T-helper 1 cell treated with Interleukin-12 subunit alpha and Interleukin-12 subunit beta and Interleukin-4 antibody, amounts not matched to agents 30 ng/mL and 1 ng/mL, for 36 hours (primary cell): Measurements from ENCODE around the gene CLASRP. TPM values are rescaled to one million over a fixed set of nuclear protein-coding genes. Genes with fewer than 3 reads are reported as not detected.
"Not testable (repeated sequence)": the region's sequence is repeated elsewhere in the genome, so short reads cannot be mapped to it uniquely, and the experiment has no call there.

Experiments
- intact Hi-C: fragments of 100-400 bp; cut with micrococcal nuclease; formaldehyde crosslinking; loops from one replicate; pipeline ENCODE4 v1.15.1; 2024
- total RNA-seq: library from RNA; stranded (reverse); gene quantifications from 2 replicates; pipeline ENCODE4 v1.2.3, GENCODE V29; 2022

Gene CLASRP
- total RNA-seq, result 84.7 and 99.9 TPM in 2 replicates

GRCh38 chr19:45038931-45039893 lies at the start of gene CLASRP:
Gene CLASRP (plus strand): TSS chr19:45039045. CDS start chr19:45040213, 1,168 bp downstream.
- intact Hi-C loops, result loop anchor here (1.0 to 2.0 kb wide), 11 partner anchors 20 to 1370 kb away; partner anchors contain the start of genes BLOC1S3, CLPTM1, MARK4 and TOMM40

DNA sequence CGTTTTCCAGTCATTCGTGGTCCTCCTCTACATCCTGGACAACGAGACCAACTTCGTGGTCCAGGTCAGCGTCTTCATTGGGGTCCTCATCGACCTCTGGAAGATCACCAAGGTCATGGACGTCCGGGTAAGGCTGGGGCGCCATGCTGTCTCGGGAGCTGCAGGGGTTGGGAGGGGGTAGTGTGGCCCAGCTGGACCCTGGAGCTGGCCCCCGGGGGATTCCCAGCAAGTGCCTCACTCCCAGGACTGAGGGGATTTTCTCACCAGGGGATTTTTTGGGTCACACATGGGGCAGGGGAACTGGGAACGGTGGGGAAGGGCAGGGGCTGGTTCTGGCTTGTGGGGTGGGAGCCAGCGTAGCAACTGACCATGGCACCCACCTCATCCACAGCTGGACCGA lies 48.4 kb upstream of the CLASRP start:
- intact Hi-C loops, result no loop called here

DNA sequence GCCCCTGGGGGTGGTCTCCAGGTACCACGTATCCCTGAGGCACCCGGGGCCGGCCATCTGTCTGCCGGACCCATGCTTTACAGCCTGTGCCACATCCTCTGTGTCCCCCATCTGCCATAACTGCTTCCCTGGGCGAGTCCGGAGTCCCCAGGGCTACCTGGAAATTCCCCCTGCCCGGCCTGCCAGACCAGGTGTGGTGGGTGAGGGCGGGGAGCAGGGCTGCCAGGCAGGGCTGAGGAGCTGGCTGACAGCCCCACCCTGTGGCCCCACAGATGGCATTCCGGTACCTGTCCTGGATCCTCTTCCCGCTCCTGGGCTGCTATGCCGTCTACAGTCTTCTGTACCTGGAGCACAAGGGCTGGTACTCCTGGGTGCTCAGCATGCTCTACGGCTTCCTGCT lies 47.9 kb upstream of the CLASRP start:
- intact Hi-C loops, result no loop called here

DNA sequence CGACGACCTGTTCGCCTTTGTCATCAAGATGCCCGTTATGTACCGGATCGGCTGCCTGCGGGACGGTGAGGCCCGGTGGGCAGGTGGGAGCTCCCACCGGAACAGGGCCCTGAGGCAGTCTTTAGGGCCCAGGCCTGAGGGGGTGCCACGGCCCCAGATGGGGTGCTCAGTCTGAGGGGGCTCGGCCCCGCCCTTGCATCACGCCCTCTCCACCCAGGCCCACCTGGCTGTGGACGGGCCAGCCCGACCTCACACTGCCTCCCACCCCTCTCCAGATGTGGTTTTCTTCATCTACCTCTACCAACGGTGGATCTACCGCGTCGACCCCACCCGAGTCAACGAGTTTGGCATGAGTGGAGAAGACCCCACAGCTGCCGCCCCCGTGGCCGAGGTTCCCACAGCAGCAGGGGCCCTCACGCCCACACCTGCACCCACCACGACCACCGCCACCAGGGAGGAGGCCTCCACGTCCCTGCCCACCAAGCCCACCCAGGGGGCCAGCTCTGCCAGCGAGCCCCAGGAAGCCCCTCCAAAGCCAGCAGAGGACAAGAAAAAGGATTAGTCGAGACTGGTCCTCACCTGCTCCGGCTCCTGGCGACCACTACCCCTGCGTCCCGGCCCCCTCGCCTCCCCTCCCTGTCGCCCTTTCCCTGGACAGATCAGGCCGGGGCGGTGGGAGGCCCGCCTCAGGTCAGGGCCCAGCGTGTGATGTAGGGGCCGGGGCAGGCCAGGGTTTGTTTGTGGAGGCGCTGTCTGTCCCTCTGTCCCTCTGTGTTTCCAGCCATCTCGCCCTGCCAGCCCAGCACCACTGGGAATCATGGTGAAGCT lies 46.3 kb upstream of the CLASRP start:
- intact Hi-C loops, result no loop called here

DNA sequence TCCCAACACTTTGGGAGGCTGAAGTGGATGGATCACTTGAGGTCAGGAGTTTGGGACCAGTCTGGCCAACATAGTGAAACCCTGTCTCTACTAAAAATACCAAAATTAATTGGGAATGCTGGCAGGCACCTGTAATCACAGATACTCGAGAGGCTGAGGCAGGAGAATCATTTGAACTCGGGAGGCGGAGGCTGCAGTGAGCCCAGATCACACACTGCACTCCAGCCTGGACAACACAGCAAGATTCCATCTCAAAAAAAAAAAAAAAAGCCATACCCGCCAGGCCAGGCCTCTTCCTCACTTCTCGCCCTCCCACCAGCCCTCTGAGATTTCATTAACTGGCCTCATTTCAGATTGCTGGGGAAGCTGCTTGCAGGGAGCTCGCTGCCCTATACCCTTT lies 45.3 kb upstream of the CLASRP start:
- intact Hi-C loops, result no loop called here

DNA sequence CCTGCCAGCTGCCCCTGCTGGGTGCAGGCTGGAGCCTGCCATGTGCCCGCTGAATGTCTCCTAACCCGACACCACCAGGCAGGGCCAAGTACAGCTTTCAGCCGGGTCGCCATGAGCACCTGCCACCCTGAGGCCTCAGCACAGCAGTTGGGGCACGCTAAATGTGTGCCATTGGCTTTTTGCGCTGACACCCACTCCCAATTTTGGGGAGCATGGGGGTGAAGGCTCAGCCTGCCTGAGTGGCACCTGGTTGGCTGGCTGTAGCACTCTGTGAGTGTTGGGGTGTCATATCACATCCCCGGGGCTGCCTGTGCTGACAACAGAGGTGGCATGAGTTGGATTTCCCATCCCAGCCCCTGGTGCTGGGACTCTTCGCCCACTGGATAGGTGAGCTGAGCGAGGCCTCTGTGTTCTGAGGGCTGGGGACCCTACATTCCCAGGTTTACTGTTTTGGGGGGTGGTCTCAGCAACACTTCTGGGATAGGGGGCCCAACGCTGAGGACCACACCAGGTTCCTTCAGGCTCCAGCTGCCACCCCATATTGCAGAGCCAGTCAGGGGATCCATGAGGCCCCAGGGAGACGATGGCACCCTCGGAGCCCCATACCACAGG lies 44.8 kb upstream of the CLASRP start:
- intact Hi-C loops, result no loop called here

DNA sequence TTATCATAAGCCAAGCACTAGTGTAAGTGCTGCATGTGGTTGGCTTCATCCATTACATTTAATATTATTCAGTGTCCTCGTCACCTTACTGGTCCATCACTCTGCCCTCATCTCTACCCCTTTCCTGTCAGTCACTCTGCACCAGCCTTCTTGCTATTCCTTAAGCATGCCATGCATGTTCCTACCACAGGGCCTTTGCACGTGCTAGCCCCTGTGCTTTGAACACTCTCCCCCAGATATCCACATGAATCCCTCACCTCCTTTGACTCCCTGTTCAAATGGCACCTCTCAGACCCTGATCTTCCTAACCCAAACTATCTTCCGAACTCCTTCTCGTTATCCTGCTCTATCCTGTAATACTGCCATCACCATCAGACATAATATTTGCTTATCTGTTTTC lies 40.8 kb upstream of the CLASRP start:
- intact Hi-C loops, result no loop called here

DNA sequence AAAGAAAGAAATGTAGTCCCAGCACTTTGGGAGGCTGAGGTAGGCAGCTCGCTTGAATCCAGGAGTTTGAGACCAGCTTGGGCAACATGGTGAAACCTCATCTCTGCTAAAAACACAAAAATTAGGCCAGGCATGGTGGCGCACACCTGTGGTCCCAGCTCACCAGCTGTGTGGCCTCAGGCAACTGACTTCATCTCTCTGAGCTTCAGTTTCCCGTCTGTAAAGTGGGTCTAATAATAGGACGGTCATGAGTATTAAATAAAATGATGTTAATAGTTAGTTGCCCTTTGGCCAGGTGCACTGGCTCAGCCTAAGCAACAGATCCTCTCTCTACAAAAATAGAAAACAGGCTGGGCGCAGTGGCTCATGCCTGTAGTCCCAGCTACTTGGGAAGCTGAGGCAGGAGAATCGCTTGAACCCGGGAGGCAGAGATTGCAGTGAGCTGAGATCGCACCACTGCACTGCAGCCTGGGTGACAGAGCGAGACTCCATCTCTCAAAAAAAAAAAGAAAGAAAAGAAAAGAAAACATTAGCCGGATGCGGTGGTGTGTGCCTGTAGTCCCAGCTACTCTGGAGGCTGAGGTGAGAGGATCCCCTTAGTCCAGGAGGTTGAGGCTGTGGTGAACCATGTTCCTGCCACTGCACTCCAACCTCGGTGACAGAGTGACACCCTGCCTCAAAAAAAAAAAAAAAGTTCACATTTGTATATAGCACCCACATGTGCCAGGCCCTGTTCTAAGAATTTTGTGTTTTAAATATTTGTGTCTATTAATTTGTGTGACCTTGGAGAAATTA lies 39.5 kb upstream of the CLASRP start:
- intact Hi-C loops, result not testable (repeated sequence)

DNA sequence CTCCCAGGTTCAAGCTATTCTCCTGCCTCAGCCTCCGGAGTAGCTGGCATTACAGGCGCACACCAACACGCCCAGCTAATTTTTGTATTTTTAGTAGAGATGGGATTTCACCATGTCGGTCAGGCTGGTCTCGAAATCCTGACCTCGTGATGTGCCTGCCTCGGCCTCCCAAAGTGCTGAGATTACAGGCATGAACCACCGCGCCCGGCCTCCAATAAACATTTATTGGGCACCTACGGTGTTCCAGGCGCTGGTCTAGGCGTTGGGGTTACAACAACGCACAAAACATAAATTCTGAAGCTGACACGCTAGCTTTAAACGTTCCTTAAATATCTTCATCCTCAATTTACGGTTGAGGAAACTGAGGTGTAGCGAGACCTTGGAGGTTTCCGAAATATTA lies 38.2 kb upstream of the CLASRP start:
- intact Hi-C loops, result loop anchor here (5.0 kb wide), 3 partner anchors 77 to 407 kb away; partner anchors contain the start of genes GEMIN7, POLR1G, PPP1R13L and ZNF296

GRCh38 chr19:45001087-45001739 lies 37.6 kb upstream of the CLASRP start, which contains the start of gene RELB:
Gene RELB (plus strand): TSS chr19:45001464. CDS start chr19:45001580, 116 bp downstream.
- intact Hi-C loops, result loop anchor here (5.0 kb wide), 3 partner anchors 76 to 406 kb away; partner anchors contain the start of genes GEMIN7, POLR1G, PPP1R13L and ZNF296

GRCh38 chr19:45003485-45003884 lies 35.4 kb upstream of the CLASRP start:
- intact Hi-C loops, result loop anchor here (5.0 kb wide), 3 partner anchors 74 to 404 kb away; partner anchors contain the start of genes GEMIN7, POLR1G, PPP1R13L and ZNF296

DNA sequence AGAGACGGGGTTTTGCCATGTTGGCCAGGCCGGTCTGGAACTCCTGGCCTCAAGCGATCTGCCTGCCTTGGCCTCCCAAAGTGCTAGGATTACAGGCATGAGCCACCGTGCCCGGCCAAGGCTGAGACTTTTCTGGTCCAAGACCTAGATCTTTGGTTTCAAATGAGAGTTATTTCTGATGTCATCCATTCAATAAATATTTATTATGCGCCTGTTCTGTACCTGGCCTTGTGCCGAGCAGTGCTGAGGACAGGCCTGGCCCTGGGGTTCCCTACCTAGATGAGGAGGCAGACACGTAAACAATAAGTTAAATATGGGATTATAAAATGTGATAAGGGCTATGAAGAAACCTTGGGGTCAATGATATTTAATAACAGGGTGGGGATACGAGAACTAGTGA lies 33.1 kb upstream of the CLASRP start:
- intact Hi-C loops, result no loop called here

GRCh38 chr19:45008552-45008951 lies 30.3 kb upstream of the CLASRP start:
- intact Hi-C loops, result no loop called here

GRCh38 chr19:45009625-45010255 lies 29.1 kb upstream of the CLASRP start:
- intact Hi-C loops, result no loop called here

DNA sequence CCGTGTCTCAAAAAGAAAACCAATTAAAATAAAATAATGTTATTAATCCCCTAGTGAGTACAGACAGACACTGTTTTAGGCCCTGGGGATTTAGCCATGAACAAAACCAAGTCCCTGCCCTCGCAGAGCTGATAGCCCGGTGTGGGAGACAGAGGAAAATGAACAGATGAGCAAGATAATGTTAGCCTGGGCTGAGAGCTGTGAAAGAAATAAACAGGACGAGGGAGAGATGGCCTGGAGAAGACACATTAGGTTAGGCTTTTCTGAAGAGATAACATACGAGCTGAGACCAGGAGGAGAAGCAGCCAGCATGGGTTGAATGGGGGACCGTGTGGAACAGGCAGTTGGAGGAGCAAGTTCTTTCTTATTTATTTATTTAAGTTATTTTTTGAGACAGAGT lies 28.5 kb upstream of the CLASRP start:
- intact Hi-C loops, result no loop called here

DNA sequence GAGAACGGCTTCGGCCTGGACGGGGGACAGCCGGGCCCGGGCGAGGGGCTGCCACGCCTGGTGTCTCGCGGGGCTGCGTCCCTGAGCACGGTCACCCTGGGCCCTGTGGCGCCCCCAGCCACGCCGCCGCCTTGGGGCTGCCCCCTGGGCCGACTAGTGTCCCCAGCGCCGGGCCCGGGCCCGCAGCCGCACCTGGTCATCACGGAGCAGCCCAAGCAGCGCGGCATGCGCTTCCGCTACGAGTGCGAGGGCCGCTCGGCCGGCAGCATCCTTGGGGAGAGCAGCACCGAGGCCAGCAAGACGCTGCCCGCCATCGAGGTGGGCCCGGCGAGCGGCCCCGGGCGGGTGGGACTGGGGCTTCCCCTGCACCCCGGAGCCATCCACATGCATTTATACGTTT lies 26.9 kb upstream of the CLASRP start:
- intact Hi-C loops, result no loop called here

DNA sequence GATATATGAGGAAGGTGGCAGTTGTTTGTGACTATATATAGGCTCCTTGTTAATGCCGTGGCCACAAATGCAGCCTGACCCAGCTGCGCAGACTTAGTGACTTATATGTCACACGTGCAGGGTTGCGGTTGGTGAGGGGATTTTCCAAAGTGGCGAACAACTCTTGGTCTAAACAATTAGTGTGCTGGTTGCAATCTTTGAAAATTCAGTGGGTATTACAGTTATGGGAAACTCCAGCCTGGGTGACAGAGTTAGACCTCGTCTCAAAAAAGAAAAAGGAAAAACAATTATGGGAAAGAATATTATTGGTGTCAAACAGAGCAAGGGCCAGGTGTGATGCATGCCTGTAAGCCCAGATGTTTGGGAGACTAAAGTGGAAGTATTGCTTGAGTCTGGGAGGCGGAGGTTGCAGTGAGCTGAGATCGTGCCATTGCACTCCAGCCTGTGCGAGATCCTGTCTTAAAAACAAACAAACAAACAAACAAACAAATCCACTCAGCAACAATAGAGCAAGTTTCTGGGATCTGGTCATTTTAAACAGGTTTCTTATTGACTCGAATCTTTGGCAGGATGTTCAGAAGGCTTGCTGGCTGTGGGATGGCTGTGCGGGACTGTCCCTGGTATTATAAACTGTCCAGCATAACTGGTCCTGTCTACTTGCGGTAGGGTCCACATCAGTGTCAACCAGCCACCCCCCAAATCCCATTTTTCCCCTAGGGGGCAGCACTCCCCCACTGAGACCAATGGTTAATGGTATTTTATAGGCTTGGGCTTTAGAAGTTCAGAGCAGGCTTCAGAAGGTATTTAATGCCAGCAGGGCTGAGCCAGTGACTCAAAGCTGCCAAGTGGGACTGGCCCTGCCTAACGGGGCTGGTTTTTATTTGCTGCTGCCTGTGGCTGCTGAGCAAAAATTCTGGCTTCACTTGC lies 22.2 kb upstream of the CLASRP start:
- intact Hi-C loops, result loop anchor here (1.0 to 2.0 kb wide), 4 partner anchors 14 to 110 kb away; partner anchors contain the start of gene CLASRP

- intact Hi-C loops, result no loop called here
These were observed 19.7 kb upstream of the CLASRP start for GRCh38 chr19:45019187-45019586.
